Upper lobe of left lung (tissue), 4 donors: ENCODE data around the gene GRHL1.

ENCODE experiments used
- POLR2A ChIP-seq, 4 donors: fragments of 450-650 bp; IDR thresholded peaks; one replicate each; pipeline ENCODE4 v1.5.1; 2016 to 2017; ENCODE audit warnings: antibody characterized with exemption in 4 of 4, mild to moderate bottlenecking in 2 of 4
- POLR2AphosphoS5 ChIP-seq, 2 donors: sonication (generic); formaldehyde crosslinking; IDR thresholded peaks; one replicate each; pipeline ENCODE4 v1.5.1; 2017; ENCODE audit warnings: antibody characterized with exemption in 2 of 2
- TF ChIP-seq, protein P1 (sequence below), 6 experiments: fragments of 450-650 bp in 4 of 6; fragments of 200-600 bp in 2 of 6; sonication (generic) in 2 of 6; IDR thresholded peaks; one replicate each; pipeline ENCODE4 v1.5.1; 2016 to 2019; ENCODE audit warnings: antibody characterized with exemption in 6 of 6

- TF ChIP-seq, protein P1, sequence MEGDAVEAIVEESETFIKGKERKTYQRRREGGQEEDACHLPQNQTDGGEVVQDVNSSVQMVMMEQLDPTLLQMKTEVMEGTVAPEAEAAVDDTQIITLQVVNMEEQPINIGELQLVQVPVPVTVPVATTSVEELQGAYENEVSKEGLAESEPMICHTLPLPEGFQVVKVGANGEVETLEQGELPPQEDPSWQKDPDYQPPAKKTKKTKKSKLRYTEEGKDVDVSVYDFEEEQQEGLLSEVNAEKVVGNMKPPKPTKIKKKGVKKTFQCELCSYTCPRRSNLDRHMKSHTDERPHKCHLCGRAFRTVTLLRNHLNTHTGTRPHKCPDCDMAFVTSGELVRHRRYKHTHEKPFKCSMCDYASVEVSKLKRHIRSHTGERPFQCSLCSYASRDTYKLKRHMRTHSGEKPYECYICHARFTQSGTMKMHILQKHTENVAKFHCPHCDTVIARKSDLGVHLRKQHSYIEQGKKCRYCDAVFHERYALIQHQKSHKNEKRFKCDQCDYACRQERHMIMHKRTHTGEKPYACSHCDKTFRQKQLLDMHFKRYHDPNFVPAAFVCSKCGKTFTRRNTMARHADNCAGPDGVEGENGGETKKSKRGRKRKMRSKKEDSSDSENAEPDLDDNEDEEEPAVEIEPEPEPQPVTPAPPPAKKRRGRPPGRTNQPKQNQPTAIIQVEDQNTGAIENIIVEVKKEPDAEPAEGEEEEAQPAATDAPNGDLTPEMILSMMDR (IDR thresholded peaks at IDR 0.05): no peak
- TF ChIP-seq POLR2AphosphoS5 (IDR thresholded peaks at IDR 0.05) (no peak), POLR2A (IDR thresholded peaks at IDR 0.05) (no peak)
Measured at GRCh38 chr2:9945596-9945995, 5.9 kb upstream of the GRHL1 start.
